ENCODE data around the gene EPRS1. TPM values are rescaled to one million over a fixed set of nuclear protein-coding genes. Genes with fewer than 3 reads are reported as not detected.
"Not testable (repeated sequence)": the region's sequence is repeated elsewhere in the genome, so short reads cannot be mapped to it uniquely, and the experiment has no call there.

The EPRS1 gene
- 100 to 1,000 TPM in 2 of 5 donors, 10 to 100 TPM in 3; 75.5 to 108 (median 98.4) TPM for polyA plus RNA-seq (ENCODE audit: insufficient read depth in 1 of 5, insufficient read length in 5 of 5, low replicate concordance in 1 of 5)
- long read RNA-seq, donor 1, full-length matches to known transcripts, result 3 of 63 reads
- long read RNA-seq, donor 1, partial matches to known transcripts, result 60 of 63 reads
- long read RNA-seq, donor 1, other reads (novel, unspliced or antisense), result 0 of 63 reads
- long read RNA-seq, donor 2, full-length matches to known transcripts, result 1 of 6 reads
- long read RNA-seq, donor 2, partial matches to known transcripts, result 5 of 6 reads
- long read RNA-seq, donor 2, other reads (novel, unspliced or antisense), result 0 of 6 reads
- long read RNA-seq, donor 3, transcript EPRS-203 (2 exons, 458 nt), result major isoform, 6 of 21 reads
- long read RNA-seq, donor 3, partial matches to known transcripts, result 15 of 21 reads
- long read RNA-seq, donor 3, other reads (novel, unspliced or antisense), result 0 of 21 reads
- long read RNA-seq, donor 4, partial matches to known transcripts, result 0 of 2 reads
- long read RNA-seq, donor 4, other reads (novel, unspliced or antisense), result 0 of 2 reads
- long read RNA-seq, donor 5, partial matches to known transcripts, result 24 of 27 reads
- long read RNA-seq, donor 5, other reads (novel, unspliced or antisense), result 0 of 27 reads
- long read RNA-seq, donor 6, full-length matches to known transcripts, result 6 of 47 reads
- long read RNA-seq, donor 6, partial matches to known transcripts, result 41 of 47 reads
- long read RNA-seq, donor 6, other reads (novel, unspliced or antisense), result 0 of 47 reads
- long read RNA-seq, donor 7, full-length matches to known transcripts, result 8 of 8 reads
- long read RNA-seq, donor 7, partial matches to known transcripts, result 0 of 8 reads
- long read RNA-seq, donor 7, other reads (novel, unspliced or antisense), result 0 of 8 reads
- long read RNA-seq, donor 8, full-length matches to known transcripts, result 3 of 3 reads
- long read RNA-seq, donor 8, partial matches to known transcripts, result 0 of 3 reads
- long read RNA-seq, donor 8, other reads (novel, unspliced or antisense), result 0 of 3 reads

- DNase-seq, result peak; percentile 93 to 94
Observed at GRCh38 chr1:220046052-220046930, at the start of gene EPRS1. TSS of gene EPRS1 (minus strand) at chr1:220046505. CDS start at chr1:220046388, 117 bp downstream.

GRCh38 chr1:220094016-220094911 lies 48.0 kb upstream of the EPRS1 start, which contains the start of gene IARS2:
TSS of gene IARS2 (plus strand) at chr1:220094132. CDS start at chr1:220094217, 85 bp downstream.
- peak; percentile 83 to 87 for DNase-seq

GRCh38 chr1:220093361-220094015 lies 47.2 kb upstream of the EPRS1 start:
- no peak for DNase-seq

GRCh38 chr1:220092694-220093093 lies 46.4 kb upstream of the EPRS1 start:
- no peak for DNase-seq

- peak; percentile 91 to 94 for DNase-seq
Observed at GRCh38 chr1:220089650-220090556, 43.6 kb upstream of the EPRS1 start, which contains the start of gene BPNT1. TSS of gene BPNT1 (minus strand) at chr1:220089788. CDS start at chr1:220079846, 9,942 bp downstream.

GRCh38 chr1:220086261-220086686 lies 40.0 kb upstream of the EPRS1 start:
- DNase-seq, result not testable (repeated sequence)

- no peak for DNase-seq
Observed at GRCh38 chr1:220084460-220084859, 38.2 kb upstream of the EPRS1 start.

- DNase-seq, result no peak
Observed at GRCh38 chr1:220077887-220078286, 31.6 kb upstream of the EPRS1 start.

- DNase-seq, result no peak
Observed at GRCh38 chr1:220076861-220077762, 30.8 kb upstream of the EPRS1 start.

GRCh38 chr1:220067269-220068204 lies 21.2 kb upstream of the EPRS1 start:
- DNase-seq, result no peak

- DNase-seq, result no peak
Observed at GRCh38 chr1:220062629-220063028, 16.3 kb upstream of the EPRS1 start.

GRCh38 chr1:220060876-220061275 lies 14.6 kb upstream of the EPRS1 start:
- no peak for DNase-seq

GRCh38 chr1:220056374-220056773 lies 10.1 kb upstream of the EPRS1 start:
- no peak for DNase-seq

GRCh38 chr1:220045356-220046051 lies 801 bp downstream of the EPRS1 start:
- peak in 1 of 2 donors; percentile 8 for DNase-seq

GRCh38 chr1:220044678-220045355 lies 1.5 kb downstream of the EPRS1 start:
- DNase-seq, result no peak
